Kidney epithelial cell (primary cell): ENCODE results near the gene FCAR. TPM values are rescaled to one million over a fixed set of nuclear protein-coding genes. Genes with fewer than 3 reads are reported as not detected.
"Not testable (repeated sequence)": the region's sequence is repeated elsewhere in the genome, so short reads cannot be mapped to it uniquely, and the experiment has no call there.

Experiments
- DNase-seq: peaks from one replicate; pipeline ENCODE4 v3.0.0-alpha.2; 2010; ENCODE audit warnings: low read depth
- H3K27me3 ChIP-seq: 2 replicates; pipeline ENCODE4 v1.6.0; 2011; ENCODE audit warnings: low read length; ENCODE audit not compliant: control insufficient read depth, insufficient read depth
- H3K36me3 ChIP-seq: 2 replicates; pipeline ENCODE4 v1.5.1; 2011; ENCODE audit warnings: low read length; ENCODE audit not compliant: control insufficient read depth, insufficient read depth
- H3K4me3 ChIP-seq: 2 replicates; pipeline ENCODE4 v1.5.1; 2011; ENCODE audit warnings: low read depth, mild to moderate bottlenecking, control low read depth, low read length
- CTCF ChIP-seq: IDR thresholded peaks from 2 replicates; pipeline ENCODE4 v1.5.1; 2011; ENCODE audit warnings: mild to moderate bottlenecking, moderate library complexity, low read length, control low read depth, inconsistent platforms; ENCODE audit not compliant: insufficient read depth, poor library complexity, severe bottlenecking
- total RNA-seq: library from RNA; depleted of rRNA; stranded (reverse); fragments of >200 nt; gene quantifications from 2 replicates; pipeline ENCODE4 v1.2.3, GENCODE V29; 2015

Gene FCAR
- total RNA-seq, result not detected in 2 replicates

- H3K27me3 ChIP-seq, result no peaks in the 10 kb centered on the region
- no peak for DNase-seq
- no peak within 1 kb of the TSS for H3K4me3 ChIP-seq
- H3K36me3 ChIP-seq, result no peaks in the 10 kb centered on the region
- TF ChIP-seq CTCF, result no peak
Observed at GRCh38 chr19:54873990-54874389, at the start of gene FCAR. Gene FCAR (plus strand): TSS chr19:54874235. CDS start chr19:54874290, 55 bp downstream.

GRCh38 chr19:54824416-54824815 is 49.6 kb upstream of the FCAR start:
- DNase-seq, H3K36me3 ChIP-seq, H3K27me3 ChIP-seq, H3K4me3 ChIP-seq: not testable (repeated sequence)

- not testable (repeated sequence) for H3K27me3 ChIP-seq, H3K36me3 ChIP-seq, DNase-seq, H3K4me3 ChIP-seq
Observed at GRCh38 chr19:54825326-54825725, 48.7 kb upstream of the FCAR start.

- not testable (repeated sequence) for H3K36me3 ChIP-seq, H3K27me3 ChIP-seq, H3K4me3 ChIP-seq, DNase-seq
Observed at GRCh38 chr19:54828064-54828463, 46.0 kb upstream of the FCAR start.

- not testable (repeated sequence) for H3K4me3 ChIP-seq, H3K27me3 ChIP-seq, DNase-seq, H3K36me3 ChIP-seq
Observed at GRCh38 chr19:54832496-54832895, 41.5 kb upstream of the FCAR start, which contains the start of gene KIR2DS4. Gene KIR2DS4 (plus strand): TSS chr19:54832676.

- H3K4me3 ChIP-seq, H3K36me3 ChIP-seq, DNase-seq, H3K27me3 ChIP-seq: not testable (repeated sequence)
Observed at GRCh38 chr19:54835126-54835525, 38.9 kb upstream of the FCAR start.

GRCh38 chr19:54837522-54837921 is 36.5 kb upstream of the FCAR start:
- DNase-seq, H3K27me3 ChIP-seq, H3K36me3 ChIP-seq, H3K4me3 ChIP-seq: not testable (repeated sequence)

- not testable (repeated sequence) for DNase-seq
Observed at GRCh38 chr19:54843171-54843570, 30.9 kb upstream of the FCAR start.

GRCh38 chr19:54850061-54850640 is 23.9 kb upstream of the FCAR start, which contains the start of gene KIR3DL2:
Gene KIR3DL2 (plus strand): TSS chr19:54850443. CDS start chr19:54850476, 33 bp downstream.
- not testable (repeated sequence) for H3K27me3 ChIP-seq, H3K4me3 ChIP-seq, DNase-seq, H3K36me3 ChIP-seq

More at GRCh38 chr19:54843171-54843570, 30.9 kb upstream of the FCAR start:
- H3K27me3 ChIP-seq, H3K36me3 ChIP-seq, H3K4me3 ChIP-seq: not testable (repeated sequence)

GRCh38 chr19:54850930-54851329 is 23.1 kb upstream of the FCAR start:
- no peak for DNase-seq

More at GRCh38 chr19:54850930-54851329, 23.1 kb upstream of the FCAR start:
- Histone ChIP-seq H3K27me3 (no peaks in the 10 kb centered on the region), H3K4me3 (no peak overlapping the region), H3K36me3 (no peaks in the 10 kb centered on the region)
- TF ChIP-seq CTCF, result no peak
